ENCODE measurements around the gene HDAC1.
"Not testable (repeated sequence)": the region's sequence is repeated elsewhere in the genome, so short reads cannot be mapped to it uniquely, and the experiment has no call there.

Gene HDAC1

GRCh38 chr1:32255072-32256071, 36.5 kb upstream of the HDAC1 start:
- H3K4me2 ChIP-seq: peak overlapping the region; percentile 98; the same call in 1 of the 2 replicates
- H4K20me1 ChIP-seq: no peaks in the 10 kb centered on the region
- H3K9ac ChIP-seq: no peak overlapping the region
- H3K4me1 ChIP-seq: peaks cover 69% of the 10 kb centered on the region
- no peak overlapping the region for H3K4me3 ChIP-seq
- TF ChIP-seq Cebpa-rat (IDR thresholded peaks at IDR 0.05): no peak
- H3K9me3 ChIP-seq: no peaks in the 10 kb centered on the region
- H3K27ac ChIP-seq: 0 out of 2 replicates have a peak overlapping the region, but pooled peaks have one; percentile 97
- no peaks in the 10 kb centered on the region for H3K36me3 ChIP-seq
- no peaks in the 10 kb centered on the region for H3K27me3 ChIP-seq

DNA sequence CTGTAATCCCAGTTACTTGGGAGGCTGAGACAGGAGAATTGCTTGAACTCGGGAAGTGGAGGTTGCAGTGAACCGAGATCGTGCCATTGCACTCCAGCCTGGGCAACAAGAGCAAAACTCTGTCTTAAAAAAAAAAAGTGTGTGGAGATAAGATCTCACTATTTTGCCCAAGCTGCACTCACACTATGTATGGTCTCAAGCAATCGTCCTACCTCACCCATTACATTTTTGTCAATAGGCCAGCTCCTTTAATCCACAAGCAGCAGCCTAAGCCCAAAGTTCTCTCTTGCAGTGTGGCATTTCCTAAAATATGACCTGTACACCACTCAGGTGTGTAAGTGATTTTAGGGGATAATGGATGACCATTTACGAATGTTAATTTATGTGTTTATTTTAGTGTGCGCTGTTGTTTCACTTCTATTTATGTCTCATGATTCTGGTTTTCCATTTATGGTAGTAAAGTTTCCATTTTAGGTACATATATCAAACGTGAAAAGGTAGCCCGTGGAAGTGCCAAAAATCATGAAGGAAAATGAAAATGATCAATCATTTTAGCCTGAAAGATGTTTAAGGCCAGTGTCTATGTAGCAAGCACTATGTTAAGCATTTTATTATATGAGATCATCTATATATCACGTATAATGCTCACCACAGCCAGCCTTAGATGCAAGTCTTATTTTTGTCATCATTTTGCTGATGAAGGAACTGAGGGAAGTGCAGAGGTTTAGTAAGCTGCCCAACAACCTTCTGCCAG, 35.2 kb upstream of the HDAC1 start:
- no peaks in the 10 kb centered on the region for H3K27me3 ChIP-seq
- no peak overlapping the region for H3K9ac ChIP-seq
- TF ChIP-seq Cebpa-rat (IDR thresholded peaks at IDR 0.05): no peak
- no peaks in the 10 kb centered on the region for H3K36me3 ChIP-seq
- no peak overlapping the region for H3K27ac ChIP-seq
- H3K4me2 ChIP-seq: no peak overlapping the region
- H3K9me3 ChIP-seq: no peaks in the 10 kb centered on the region
- H3K4me3 ChIP-seq: no peak overlapping the region
- no peaks in the 10 kb centered on the region for H4K20me1 ChIP-seq
- H3K4me1 ChIP-seq: peaks cover 56% of the 10 kb centered on the region

GRCh38 chr1:32257227-32257508, 34.7 kb upstream of the HDAC1 start:
- Histone ChIP-seq H4K20me1 (no peaks in the 10 kb centered on the region), H3K4me2 (no peak overlapping the region), H3K4me3 (no peak overlapping the region), H3K4me1 (peaks cover 51% of the 10 kb centered on the region), H3K9ac (no peak overlapping the region), H3K27ac (no peak overlapping the region), H3K36me3 (no peaks in the 10 kb centered on the region), H3K27me3 (no peaks in the 10 kb centered on the region), H3K9me3 (no peaks in the 10 kb centered on the region)
- no peak for TF ChIP-seq Cebpa-rat (IDR thresholded peaks at IDR 0.05)

- H3K4me3 ChIP-seq, H3K9ac ChIP-seq: not testable (repeated sequence)
- H3K4me2 ChIP-seq: peak overlapping the region; percentile 89
These were observed 28.7 kb upstream of the HDAC1 start for GRCh38 chr1:32263236-32263593.

DNA sequence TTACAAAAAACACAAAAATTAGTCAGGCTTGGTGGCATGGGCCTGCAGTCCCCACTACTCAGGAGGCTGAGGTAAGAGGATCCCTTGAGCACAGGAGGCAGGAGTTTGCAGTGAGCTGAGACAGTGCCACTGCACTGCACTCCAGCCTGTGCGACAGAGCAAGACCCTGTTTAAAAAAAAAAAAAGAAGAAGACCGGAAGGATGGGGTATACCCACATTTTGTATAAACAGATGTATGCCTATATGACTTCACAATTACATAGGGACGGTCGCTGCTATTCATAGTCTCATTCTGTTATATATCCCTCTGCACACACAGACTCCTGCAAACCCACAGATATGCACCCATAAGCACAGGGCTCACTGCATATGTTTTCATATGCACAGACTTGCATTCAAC, 28.1 kb upstream of the HDAC1 start:
- Histone ChIP-seq H3K4me1 (peaks cover 53% of the 10 kb centered on the region), H3K9ac (peak overlapping the region; percentile 53), H3K4me2 (peak overlapping the region; percentile 89), H3K9me3 (no peaks in the 10 kb centered on the region), H3K27me3 (no peaks in the 10 kb centered on the region), H3K36me3 (no peaks in the 10 kb centered on the region), H3K4me3 (0 out of 2 replicates have a peak overlapping the region, but pooled peaks have one; percentile 16), H3K27ac (peak overlapping the region; percentile 80), H4K20me1 (no peaks in the 10 kb centered on the region)
- no peak for TF ChIP-seq Cebpa-rat (IDR thresholded peaks at IDR 0.05)

More at GRCh38 chr1:32263236-32263593, 28.7 kb upstream of the HDAC1 start:
- not testable (repeated sequence) for H3K27me3 ChIP-seq, H4K20me1 ChIP-seq, H3K36me3 ChIP-seq, H3K9me3 ChIP-seq
- Histone ChIP-seq H3K27ac (peak overlapping the region; percentile 80), H3K4me1 (peaks cover 53% of the 10 kb centered on the region)

- H3K27ac ChIP-seq: peak overlapping the region; percentile 80
- no peak overlapping the region for H3K4me3 ChIP-seq
- no peaks in the 10 kb centered on the region for H3K36me3 ChIP-seq
- H3K4me2 ChIP-seq: peak overlapping the region; percentile 89
- no peaks in the 10 kb centered on the region for H4K20me1 ChIP-seq
- no peaks in the 10 kb centered on the region for H3K27me3 ChIP-seq
- no peak for TF ChIP-seq Cebpa-rat (IDR thresholded peaks at IDR 0.05)
- H3K9me3 ChIP-seq: no peaks in the 10 kb centered on the region
- H3K4me1 ChIP-seq: peaks cover 53% of the 10 kb centered on the region
- H3K9ac ChIP-seq: peak overlapping the region; percentile 53; the same call in 1 of the 2 replicates
These were observed 26.0 kb upstream of the HDAC1 start for GRCh38 chr1:32265846-32266245.

DNA sequence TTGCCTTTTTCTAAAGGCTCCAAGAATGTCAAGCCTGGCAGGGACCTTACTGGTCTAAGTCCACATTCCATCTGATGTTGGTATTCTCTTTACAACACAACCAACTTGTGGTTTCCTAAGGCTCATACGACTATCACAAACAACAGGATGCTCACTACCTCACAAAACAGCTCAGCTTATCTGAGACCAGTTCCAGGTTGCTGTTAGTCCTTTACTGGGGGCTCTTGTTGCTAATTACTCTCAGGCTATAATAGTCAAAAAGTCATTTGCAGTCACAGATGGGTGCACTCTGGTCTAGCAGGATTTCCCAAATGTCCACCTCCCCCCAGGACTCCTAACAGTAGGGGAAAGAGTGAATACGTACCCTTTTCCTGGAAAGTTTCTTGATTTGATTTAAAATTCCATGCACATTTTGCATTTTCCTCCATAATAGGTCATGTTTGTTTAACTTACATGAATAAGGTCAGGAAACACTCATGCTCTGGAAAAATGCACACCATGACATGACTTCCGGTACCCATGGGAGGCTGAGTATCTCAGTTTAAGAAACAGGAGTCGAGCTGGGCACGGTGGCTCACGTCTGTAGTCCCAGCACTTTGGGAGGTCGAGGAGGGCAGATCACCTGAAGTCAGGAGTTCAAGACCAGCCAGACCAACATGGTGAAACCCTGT, 24.8 kb upstream of the HDAC1 start:
- Histone ChIP-seq H3K9ac (no peak overlapping the region; the same call in 1 of the 2 replicates), H3K4me3 (no peak overlapping the region), H3K4me2 (peak overlapping the region; percentile 57), H3K9me3 (no peaks in the 10 kb centered on the region), H3K36me3 (no peaks in the 10 kb centered on the region), H4K20me1 (no peaks in the 10 kb centered on the region), H3K27ac (peak overlapping the region; percentile 56), H3K27me3 (no peaks in the 10 kb centered on the region), H3K4me1 (peaks cover 56% of the 10 kb centered on the region)
- no peak for TF ChIP-seq Cebpa-rat (IDR thresholded peaks at IDR 0.05)

- Histone ChIP-seq H3K9ac (no peak overlapping the region), H4K20me1 (no peaks in the 10 kb centered on the region), H3K36me3 (peaks cover 2% of the 10 kb centered on the region; the same call in 1 of the 2 replicates), H3K4me3 (no peak overlapping the region), H3K27me3 (no peaks in the 10 kb centered on the region), H3K27ac (no peak overlapping the region), H3K9me3 (no peaks in the 10 kb centered on the region), H3K4me1 (peaks cover 57% of the 10 kb centered on the region), H3K4me2 (no peak overlapping the region)
- TF ChIP-seq Cebpa-rat (IDR thresholded peaks at IDR 0.05): no peak
These were observed 22.1 kb upstream of the HDAC1 start for GRCh38 chr1:32269744-32270143.

GRCh38 chr1:32272557-32273390, 19.1 kb upstream of the HDAC1 start:
- no peaks in the 10 kb centered on the region for H3K27me3 ChIP-seq
- no peak overlapping the region for H3K4me3 ChIP-seq
- peak overlapping the region; percentile 70 for H3K4me2 ChIP-seq
- peaks cover 32% of the 10 kb centered on the region for H3K36me3 ChIP-seq
- H3K27ac ChIP-seq: peak overlapping the region; percentile 65
- H3K4me1 ChIP-seq: peaks cover 32% of the 10 kb centered on the region
- no peaks in the 10 kb centered on the region for H4K20me1 ChIP-seq
- no peaks in the 10 kb centered on the region for H3K9me3 ChIP-seq
- no peak for TF ChIP-seq Cebpa-rat (IDR thresholded peaks at IDR 0.05)
- H3K9ac ChIP-seq: peak overlapping the region; percentile 50
